Breast epithelium (tissue), 3 donors: ENCODE measurements around the gene PGGHG.

Experiments
- POLR2A ChIP-seq: fragments of 450-650 bp; IDR thresholded peaks from one replicate; pipeline ENCODE4 v1.6.1; 2016; ENCODE audit warnings: antibody characterized with exemption, mild to moderate bottlenecking, moderate library complexity
- TF ChIP-seq, protein P1 (sequence below), 3 donors: fragments of 450-650 bp; IDR thresholded peaks; one replicate each; pipeline ENCODE4 v1.5.1; 2016 to 2017; ENCODE audit warnings: antibody characterized with exemption in 3 of 3, mild to moderate bottlenecking in 3 of 3, moderate library complexity in 3 of 3

- TF ChIP-seq POLR2A, result no peak
- TF ChIP-seq, protein P1, sequence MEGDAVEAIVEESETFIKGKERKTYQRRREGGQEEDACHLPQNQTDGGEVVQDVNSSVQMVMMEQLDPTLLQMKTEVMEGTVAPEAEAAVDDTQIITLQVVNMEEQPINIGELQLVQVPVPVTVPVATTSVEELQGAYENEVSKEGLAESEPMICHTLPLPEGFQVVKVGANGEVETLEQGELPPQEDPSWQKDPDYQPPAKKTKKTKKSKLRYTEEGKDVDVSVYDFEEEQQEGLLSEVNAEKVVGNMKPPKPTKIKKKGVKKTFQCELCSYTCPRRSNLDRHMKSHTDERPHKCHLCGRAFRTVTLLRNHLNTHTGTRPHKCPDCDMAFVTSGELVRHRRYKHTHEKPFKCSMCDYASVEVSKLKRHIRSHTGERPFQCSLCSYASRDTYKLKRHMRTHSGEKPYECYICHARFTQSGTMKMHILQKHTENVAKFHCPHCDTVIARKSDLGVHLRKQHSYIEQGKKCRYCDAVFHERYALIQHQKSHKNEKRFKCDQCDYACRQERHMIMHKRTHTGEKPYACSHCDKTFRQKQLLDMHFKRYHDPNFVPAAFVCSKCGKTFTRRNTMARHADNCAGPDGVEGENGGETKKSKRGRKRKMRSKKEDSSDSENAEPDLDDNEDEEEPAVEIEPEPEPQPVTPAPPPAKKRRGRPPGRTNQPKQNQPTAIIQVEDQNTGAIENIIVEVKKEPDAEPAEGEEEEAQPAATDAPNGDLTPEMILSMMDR (IDR thresholded peaks at IDR 0.05), result no peak
These were observed 8.9 kb downstream of the PGGHG start for GRCh38 chr11:297586-298405.
